Activated naive CD4-positive, alpha-beta T cell treated with anti-CD3 and anti-CD28 coated beads, Interleukin-2, amount 10 ng/mL, durations not matched to agents 7 days and 5 days (primary cell): Measurements from ENCODE around the gene NCL.
"Not testable (repeated sequence)": the region's sequence is repeated elsewhere in the genome, so short reads cannot be mapped to it uniquely, and the experiment has no call there.

Experiments used
- CTCF ChIA-PET: fragments of 350-600 bp; sonication (Branson Sonifier 250); formaldehyde crosslinking; loops from one replicate; lab custom pipeline; 2021; ENCODE audit warnings: antibody characterized with exemption; lab: Charles Lee
- DNase-seq: peaks from one replicate; pipeline ENCODE4 v3.0.0-alpha.2; 2020
- H3K27ac Mint-ChIP-seq: one replicate; pipeline ENCODE4 v1.8.0; 2021; ENCODE audit warnings: mild to moderate bottlenecking, moderate library complexity, mixed read lengths
- H3K27me3 Mint-ChIP-seq: one replicate; pipeline ENCODE4 v1.8.0; 2021; ENCODE audit warnings: mild to moderate bottlenecking, mixed read lengths
- H3K36me3 Mint-ChIP-seq: one replicate; pipeline ENCODE4 v1.8.0; 2021; ENCODE audit warnings: mixed read lengths
- H3K4me1 Mint-ChIP-seq: one replicate; pipeline ENCODE4 v1.8.0; 2021; ENCODE audit warnings: mixed read lengths
- H3K4me3 Mint-ChIP-seq: one replicate; pipeline ENCODE4 v1.8.0; 2021; ENCODE audit warnings: mild to moderate bottlenecking, moderate library complexity, mixed read lengths
- H3K9me3 Mint-ChIP-seq: one replicate; pipeline ENCODE4 v1.8.0; 2021; ENCODE audit warnings: mixed read lengths

Gene NCL

DNA sequence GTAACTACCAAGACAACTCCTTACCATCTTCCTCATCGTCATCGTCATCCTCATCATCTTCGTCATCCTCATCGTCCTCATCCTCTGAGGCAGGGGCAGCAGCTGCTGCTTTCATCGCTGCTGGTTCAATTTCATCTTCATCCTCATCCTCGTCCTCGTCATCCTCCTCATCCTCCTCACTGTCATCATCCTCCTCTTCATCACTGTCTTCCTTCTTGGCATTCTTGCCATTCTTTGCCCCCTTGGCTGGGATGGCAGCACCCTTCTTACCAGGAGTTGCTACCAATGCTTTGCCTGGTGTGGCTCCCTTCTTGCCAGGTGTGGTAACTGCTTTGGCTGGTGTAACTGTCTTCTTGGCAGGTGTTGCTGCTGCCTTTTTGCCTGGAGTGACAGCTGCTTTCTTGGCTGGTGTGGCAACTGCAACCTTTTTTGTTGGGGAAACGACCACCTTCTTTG, 2.7 kb downstream of the NCL start:
- CTCF ChIA-PET, result interaction anchor here (0.6 kb wide), 1 partner anchor 118 kb away, joined by 3 read pairs; no protein-coding TSS in a partner anchor
- no peaks in the 10 kb centered on the region for H3K27me3 Mint-ChIP-seq
- no peak for DNase-seq
- H3K36me3 Mint-ChIP-seq, result peaks cover 64% of the 10 kb centered on the region
- no peaks in the 10 kb centered on the region for H3K9me3 Mint-ChIP-seq
- peaks cover 58% of the 10 kb centered on the region for H3K4me1 Mint-ChIP-seq
- peak overlapping the region; percentile 1 for H3K4me3 Mint-ChIP-seq
- H3K27ac Mint-ChIP-seq, result peak overlapping the region; percentile 15

DNA sequence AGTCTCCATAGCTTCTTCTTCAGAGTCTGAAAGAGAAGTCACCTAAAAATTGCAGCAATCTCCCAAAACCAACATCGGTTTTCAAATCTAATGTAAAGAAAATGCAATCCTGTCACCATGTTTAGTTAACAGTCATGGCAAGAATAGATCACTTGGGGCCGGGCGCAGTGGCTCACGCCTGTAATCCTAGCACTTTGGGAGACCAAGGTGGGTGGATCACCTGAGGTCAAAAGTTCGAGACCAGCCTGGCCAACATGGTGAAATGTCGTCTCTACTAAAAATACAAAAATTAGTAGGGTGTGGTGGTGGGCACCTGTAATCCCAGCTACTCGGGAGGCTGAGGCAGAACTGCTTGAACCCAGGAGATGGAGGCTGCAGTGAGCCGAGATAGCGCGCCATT, 3.4 kb downstream of the NCL start:
- not testable (repeated sequence) for H3K9me3 Mint-ChIP-seq, DNase-seq, H3K27me3 Mint-ChIP-seq
- peak overlapping the region; percentile 41 for H3K4me3 Mint-ChIP-seq
- H3K4me1 Mint-ChIP-seq, result peaks cover 57% of the 10 kb centered on the region
- peaks cover 71% of the 10 kb centered on the region for H3K36me3 Mint-ChIP-seq
- H3K27ac Mint-ChIP-seq, result peak overlapping the region; percentile 78
- CTCF ChIA-PET, result interaction anchor here (1.3 kb wide), 1 partner anchor 9 kb away, joined by 6 read pairs; no protein-coding TSS in a partner anchor

DNA sequence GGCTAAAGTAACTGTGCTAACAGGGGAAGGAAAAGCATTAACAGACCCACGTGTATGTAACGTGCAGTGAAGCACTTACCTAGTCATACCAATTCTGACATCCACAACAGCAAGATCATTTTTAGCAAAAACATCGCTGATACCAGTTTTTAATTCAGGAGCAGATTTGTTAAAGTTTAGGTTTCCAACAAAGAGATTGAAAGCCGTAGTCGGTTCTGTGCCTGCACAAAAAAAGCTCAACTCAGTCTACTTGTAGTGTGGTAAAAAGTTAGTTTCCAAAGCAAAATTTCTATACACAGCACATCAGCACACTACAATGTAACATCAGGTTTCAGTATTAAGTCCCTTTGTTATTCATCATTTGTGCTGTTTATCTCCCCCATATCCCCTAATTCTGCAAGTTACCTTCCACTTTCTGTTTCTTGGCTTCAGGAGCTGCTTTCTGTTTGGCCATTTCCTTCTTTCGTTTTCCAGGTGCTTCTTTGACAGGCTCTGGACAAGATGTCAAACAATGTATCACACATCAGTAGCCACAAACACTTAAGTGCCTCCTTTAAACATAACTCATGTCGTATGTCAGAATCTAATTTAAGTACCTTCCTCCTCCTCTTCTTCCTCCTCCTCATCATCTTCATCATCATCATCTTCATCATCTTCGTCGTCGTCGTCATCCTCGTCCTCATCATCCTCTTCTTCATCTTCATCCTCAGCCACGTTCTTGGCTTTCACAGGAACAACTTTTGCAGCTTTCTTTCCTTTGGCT, 4.0 kb downstream of the NCL start:
- Mint-ChIP-seq H3K9me3 (no peaks in the 10 kb centered on the region), H3K27me3 (no peaks in the 10 kb centered on the region), H3K4me1 (peaks cover 52% of the 10 kb centered on the region), H3K27ac (peak overlapping the region; percentile 78), H3K36me3 (peaks cover 77% of the 10 kb centered on the region), H3K4me3 (peak overlapping the region; percentile 41)
- CTCF ChIA-PET, result interaction anchor here (1.3 kb wide), 1 partner anchor 8 kb away, joined by 6 read pairs; no protein-coding TSS in a partner anchor
- no peak for DNase-seq

DNA sequence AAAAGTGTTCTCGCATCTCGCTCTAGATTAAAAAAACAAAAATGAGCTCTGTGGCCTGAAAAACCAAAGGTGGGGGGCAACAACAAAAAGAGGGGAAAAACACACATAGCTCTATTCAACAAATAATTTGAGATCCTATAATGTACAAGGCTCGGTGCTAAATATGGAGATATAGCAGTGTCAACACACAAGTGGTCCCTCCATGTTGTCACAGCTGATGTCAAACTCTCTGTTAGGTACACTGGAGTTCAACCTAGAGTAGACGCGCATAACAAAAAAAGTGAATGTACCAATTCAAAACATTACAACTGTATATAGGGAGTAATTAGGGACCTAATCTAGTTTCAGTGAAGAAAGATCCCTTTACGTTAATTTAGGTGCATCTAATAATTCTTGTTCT, 5.9 kb downstream of the NCL start:
- Mint-ChIP-seq H3K9me3 (no peaks in the 10 kb centered on the region), H3K4me1 (peaks cover 46% of the 10 kb centered on the region), H3K27ac (no peak overlapping the region), H3K36me3 (peaks cover 85% of the 10 kb centered on the region), H3K4me3 (no peak overlapping the region), H3K27me3 (no peaks in the 10 kb centered on the region)
- CTCF ChIA-PET, result interaction anchor here (0.6 to 1.9 kb wide), 2 partner anchors 214 to 232 kb away, joined by 3 to 6 read pairs; no protein-coding TSS in a partner anchor
- DNase-seq, result no peak

DNA sequence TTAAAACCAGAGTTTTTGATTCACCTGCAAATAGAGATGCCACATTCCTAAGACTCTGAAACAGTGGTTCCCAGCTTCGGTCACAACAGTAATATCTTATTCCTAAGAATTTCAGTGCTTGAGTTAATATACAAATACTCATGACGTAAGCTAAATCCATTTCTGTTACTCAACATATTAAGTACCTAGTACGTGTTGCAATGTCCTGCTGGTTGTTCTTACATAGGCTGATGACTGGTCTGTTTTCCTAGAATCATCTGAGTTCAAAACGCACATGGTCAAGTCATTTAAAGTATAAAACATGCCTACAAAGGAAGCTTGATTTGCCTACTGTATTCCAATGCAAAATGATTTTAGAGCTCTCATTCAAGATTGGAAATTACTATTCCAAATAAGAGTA, 7.2 kb downstream of the NCL start:
- no peak for DNase-seq
- H3K36me3 Mint-ChIP-seq, result peaks cover 78% of the 10 kb centered on the region
- H3K27me3 Mint-ChIP-seq, result no peaks in the 10 kb centered on the region
- CTCF ChIA-PET, result interaction anchor here (1.1 to 1.9 kb wide), 3 partner anchors 25 to 230 kb away, joined by 3 to 6 read pairs (median 6); no protein-coding TSS in a partner anchor
- no peaks in the 10 kb centered on the region for H3K9me3 Mint-ChIP-seq
- peaks cover 34% of the 10 kb centered on the region for H3K4me1 Mint-ChIP-seq
- no peak overlapping the region for H3K27ac Mint-ChIP-seq
- H3K4me3 Mint-ChIP-seq, result no peak overlapping the region

DNA sequence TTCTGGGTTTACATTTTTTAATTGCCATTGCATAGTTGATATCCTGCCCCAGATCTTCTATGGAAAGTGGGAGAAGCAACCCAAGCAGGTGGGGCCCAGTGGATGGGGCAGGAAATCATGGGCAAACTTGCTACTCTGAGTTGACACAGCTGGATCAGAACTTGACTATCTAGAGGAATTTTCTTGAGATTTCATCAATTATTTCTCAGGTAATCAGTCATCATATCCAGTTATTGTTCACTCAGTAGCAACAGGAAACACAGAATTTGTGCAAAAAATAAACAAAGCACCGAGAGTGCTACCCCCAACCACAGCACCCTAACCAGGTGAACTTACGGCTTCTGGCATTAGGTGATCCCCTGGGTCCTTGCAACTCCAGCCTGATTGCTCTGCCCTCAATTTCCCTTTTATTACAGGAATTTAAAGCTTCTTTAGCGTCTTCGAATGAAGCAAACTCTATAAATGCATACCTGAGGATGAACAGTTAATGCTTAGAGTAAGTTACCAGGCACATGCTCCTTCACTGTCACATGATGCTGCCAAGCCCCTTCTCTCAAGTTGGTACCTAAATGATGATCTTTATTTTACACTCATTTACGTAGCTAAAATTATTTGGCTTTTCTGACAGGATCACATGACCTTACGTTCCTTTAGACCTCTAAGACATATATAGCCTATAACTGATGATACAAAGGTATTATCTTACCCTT, 7.8 kb downstream of the NCL start:
- Mint-ChIP-seq H3K27me3 (no peaks in the 10 kb centered on the region), H3K4me3 (no peak overlapping the region), H3K4me1 (peaks cover 30% of the 10 kb centered on the region), H3K27ac (no peak overlapping the region), H3K36me3 (peaks cover 78% of the 10 kb centered on the region), H3K9me3 (no peaks in the 10 kb centered on the region)
- CTCF ChIA-PET, result interaction anchor here (1.1 to 1.9 kb wide), 3 partner anchors 26 to 230 kb away, joined by 3 to 6 read pairs (median 6); no protein-coding TSS in a partner anchor
- DNase-seq, result no peak

DNA sequence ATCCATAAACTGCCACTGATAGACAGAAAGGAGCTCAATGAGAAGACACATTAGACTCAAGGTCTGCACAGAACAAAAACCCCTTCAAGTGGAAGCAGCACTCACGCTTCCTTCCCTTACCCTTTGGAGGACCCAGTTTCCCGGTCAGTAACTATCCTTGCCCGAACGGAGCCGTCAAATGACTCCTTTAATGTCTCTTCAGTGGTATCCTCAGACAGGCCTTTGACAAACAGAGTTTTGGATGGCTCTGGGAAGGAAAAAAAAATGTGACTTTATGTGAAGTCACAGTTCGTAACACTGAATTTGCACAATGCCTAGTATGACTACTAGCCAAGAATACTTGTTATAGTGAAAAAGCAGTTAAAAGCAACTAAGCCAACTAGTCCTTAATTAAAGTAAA, 8.4 kb downstream of the NCL start:
- peak overlapping the region; percentile 37 for H3K27ac Mint-ChIP-seq
- H3K27me3 Mint-ChIP-seq, result no peaks in the 10 kb centered on the region
- no peak overlapping the region for H3K4me3 Mint-ChIP-seq
- peaks cover 27% of the 10 kb centered on the region for H3K4me1 Mint-ChIP-seq
- no peak for DNase-seq
- no peaks in the 10 kb centered on the region for H3K9me3 Mint-ChIP-seq
- CTCF ChIA-PET, result interaction anchor here (0.6 to 1.7 kb wide), 3 partner anchors 26 to 228 kb away, joined by 3 to 6 read pairs (median 4); no protein-coding TSS in a partner anchor
- peaks cover 77% of the 10 kb centered on the region for H3K36me3 Mint-ChIP-seq

DNA sequence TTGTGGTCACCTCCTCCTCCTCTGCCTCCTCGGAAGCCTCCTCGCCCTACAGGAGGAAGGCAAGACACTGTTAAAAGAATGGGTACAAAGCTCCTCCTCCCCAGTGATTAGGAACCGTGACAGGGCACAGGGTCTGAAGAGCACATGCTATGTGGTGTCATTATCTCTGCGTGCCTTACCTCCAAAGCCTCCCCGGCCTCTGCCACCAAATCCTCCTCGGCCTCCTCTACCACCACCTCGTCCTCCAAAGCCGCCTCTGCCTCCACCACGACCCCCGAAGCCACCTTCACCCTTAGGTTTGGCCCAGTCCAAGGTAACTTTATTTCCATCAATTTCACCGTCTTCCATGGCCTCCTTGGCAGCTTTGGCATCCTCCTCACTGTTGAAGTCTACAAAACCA, 9.1 kb downstream of the NCL start:
- Mint-ChIP-seq H3K27ac (no peak overlapping the region), H3K36me3 (peaks cover 71% of the 10 kb centered on the region), H3K4me1 (peaks cover 21% of the 10 kb centered on the region), H3K27me3 (no peaks in the 10 kb centered on the region), H3K9me3 (no peaks in the 10 kb centered on the region), H3K4me3 (no peak overlapping the region)
- CTCF ChIA-PET, result interaction anchor here (0.6 to 1.2 kb wide), 4 partner anchors 10 to 228 kb away, joined by 3 to 4 read pairs (median 3); partner anchors contain the start of gene NCL
- DNase-seq, result no peak

DNA sequence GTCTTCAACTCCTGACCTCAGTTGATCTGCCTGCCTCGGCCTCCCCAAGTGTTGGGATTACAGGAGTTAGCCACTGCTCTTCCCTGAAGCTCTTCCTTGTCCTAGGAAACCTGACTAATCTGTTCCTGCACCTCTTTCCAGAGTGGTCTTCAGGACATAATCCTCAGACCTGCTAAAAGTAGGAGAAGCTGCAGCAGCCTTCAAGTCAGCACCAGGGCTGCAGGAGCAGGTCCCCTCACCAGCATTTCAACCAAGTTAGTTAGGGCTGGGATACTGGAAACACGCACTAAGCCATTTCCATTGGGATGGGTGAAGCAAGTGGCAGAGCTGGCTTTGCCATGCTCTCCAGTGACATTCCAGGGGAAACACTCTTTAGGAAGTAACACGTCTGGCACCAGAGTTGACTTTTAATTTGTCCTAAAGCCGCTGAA, 9.9 kb downstream of the NCL start:
- Mint-ChIP-seq H3K4me3 (no peak overlapping the region), H3K9me3 (no peaks in the 10 kb centered on the region), H3K27me3 (no peaks in the 10 kb centered on the region), H3K36me3 (peaks cover 64% of the 10 kb centered on the region), H3K4me1 (peaks cover 16% of the 10 kb centered on the region), H3K27ac (no peak overlapping the region)
- no peak for DNase-seq
- CTCF ChIA-PET, result interaction anchor here (1.1 to 1.2 kb wide), 2 partner anchors 10 to 226 kb away, joined by 3 read pairs; partner anchors contain the start of gene NCL

DNA sequence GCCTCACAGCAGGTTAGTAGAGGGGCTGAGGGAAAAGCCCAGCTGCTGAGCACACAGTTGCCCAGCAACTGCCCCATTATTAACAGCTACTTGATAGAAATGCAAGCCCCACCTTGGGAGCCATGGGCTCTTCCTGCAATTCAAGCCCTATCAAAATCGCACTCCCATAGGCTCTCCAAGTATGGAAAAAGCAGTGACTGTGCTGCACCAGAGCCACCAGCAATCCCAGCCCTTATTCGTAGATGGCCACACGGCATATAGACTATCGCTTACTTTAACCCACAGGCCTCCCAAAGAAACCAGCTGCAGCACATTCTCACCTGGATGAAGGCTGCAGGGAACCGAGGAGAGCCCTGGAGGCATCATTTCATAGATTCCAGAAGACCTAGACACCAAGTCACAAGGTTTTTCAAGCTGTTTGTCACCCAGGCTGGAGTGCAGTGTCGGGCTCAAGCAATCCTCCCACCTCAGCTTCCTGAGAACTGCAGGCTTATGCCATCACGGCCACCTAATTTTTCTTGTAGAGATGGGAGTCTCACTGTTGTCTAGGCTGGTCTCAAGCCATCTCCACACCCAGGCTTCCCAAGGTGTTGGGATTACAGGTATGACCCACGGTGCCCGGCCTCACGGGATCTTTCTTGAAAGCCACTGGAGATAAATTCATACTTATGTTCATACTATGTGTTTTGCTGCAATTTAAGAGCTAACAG, 11.3 kb downstream of the NCL start:
- no peak for DNase-seq
- Mint-ChIP-seq H3K9me3 (no peaks in the 10 kb centered on the region), H3K27me3 (no peaks in the 10 kb centered on the region), H3K36me3 (peaks cover 52% of the 10 kb centered on the region), H3K4me1 (peaks cover 6% of the 10 kb centered on the region), H3K4me3 (no peak overlapping the region), H3K27ac (peak overlapping the region; percentile 78)
- CTCF ChIA-PET, result interaction anchor here (0.8 to 2.8 kb wide), 7 partner anchors 10 to 349 kb away, joined by 3 to 15 read pairs (median 7); no protein-coding TSS in a partner anchor

DNA sequence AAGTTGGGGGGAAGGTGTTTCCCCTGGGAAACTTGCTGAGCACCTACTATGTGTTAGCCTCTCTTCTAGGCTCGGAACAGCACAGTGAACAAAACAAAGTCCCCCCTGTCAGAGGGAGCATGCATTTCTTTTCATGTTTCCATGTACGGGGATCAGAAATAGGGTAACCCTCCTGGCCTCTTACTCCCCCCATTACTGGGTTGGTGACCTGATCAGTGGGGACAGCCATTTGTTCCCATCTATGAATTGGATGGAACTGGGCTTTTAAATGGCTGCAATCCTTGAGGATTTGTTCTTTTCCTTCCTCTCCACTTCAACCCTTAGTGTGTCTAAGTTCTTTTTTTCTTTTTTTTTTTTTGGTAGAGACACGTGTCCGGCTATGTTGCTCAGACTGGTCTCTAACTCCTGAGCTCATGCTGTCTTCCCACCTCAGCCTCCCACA, 13.7 kb downstream of the NCL start:
- H3K27me3 Mint-ChIP-seq, result no peaks in the 10 kb centered on the region
- peaks cover 29% of the 10 kb centered on the region for H3K36me3 Mint-ChIP-seq
- no peak overlapping the region for H3K27ac Mint-ChIP-seq
- no peak overlapping the region for H3K4me3 Mint-ChIP-seq
- CTCF ChIA-PET, result interaction anchor here (0.6 to 2.5 kb wide), 7 partner anchors 14 to 630 kb away, joined by 3 to 14 read pairs (median 5); partner anchors contain the start of gene NCL
- DNase-seq, result no peak
- H3K4me1 Mint-ChIP-seq, result peaks cover 3% of the 10 kb centered on the region
- H3K9me3 Mint-ChIP-seq, result no peaks in the 10 kb centered on the region

DNA sequence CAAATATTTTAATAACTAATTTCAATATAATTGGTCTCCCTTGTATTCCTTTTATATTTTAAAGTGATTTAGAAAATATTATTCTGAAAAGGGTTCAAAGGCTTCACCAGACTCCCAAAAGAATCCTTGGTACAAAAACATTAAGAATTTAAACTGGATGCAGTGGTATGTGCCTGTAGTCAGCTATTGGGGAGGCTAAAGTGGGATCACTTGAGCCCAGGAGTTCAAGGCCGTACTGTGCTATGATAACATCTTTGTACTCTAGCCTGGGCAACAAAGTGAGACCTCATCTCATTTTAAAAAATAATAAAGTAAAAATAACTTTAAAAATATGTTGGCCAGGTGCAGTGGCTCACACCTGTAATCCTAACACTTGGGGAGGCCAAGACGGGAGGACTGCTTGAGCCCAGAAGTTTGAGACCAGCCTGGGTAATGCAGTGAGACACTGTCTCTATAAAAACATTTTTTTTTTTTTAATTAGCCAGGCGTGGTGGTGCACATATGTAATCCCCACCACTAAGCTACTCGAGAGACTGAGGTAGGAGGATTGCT, 14.7 kb downstream of the NCL start:
- Mint-ChIP-seq H3K27me3 (no peaks in the 10 kb centered on the region), H3K4me3 (no peak overlapping the region), H3K9me3 (no peaks in the 10 kb centered on the region), H3K36me3 (peaks cover 22% of the 10 kb centered on the region), H3K4me1 (peaks cover 3% of the 10 kb centered on the region), H3K27ac (no peak overlapping the region)
- no peak for DNase-seq
- CTCF ChIA-PET, result no interaction called here

DNA sequence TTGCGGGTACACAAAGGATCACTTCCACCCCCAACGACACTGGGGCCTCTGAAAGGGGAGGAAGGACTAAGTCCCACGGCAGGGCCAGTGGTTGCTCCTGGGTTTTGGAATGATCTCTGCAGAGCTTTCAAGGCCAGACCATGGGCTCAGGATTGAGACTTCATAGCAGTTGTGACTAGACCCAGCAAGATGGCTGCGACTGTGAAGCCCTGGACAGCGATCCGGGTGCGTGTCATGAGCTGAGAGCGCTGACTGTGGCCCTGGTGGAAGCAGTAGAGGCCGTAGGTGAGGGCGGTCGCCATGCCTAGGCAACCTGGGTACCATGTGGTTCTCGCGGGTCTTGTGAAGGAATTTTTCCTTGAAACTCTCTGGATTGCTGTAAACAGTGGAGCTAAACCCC, 27.3 kb downstream of the NCL start:
- no peak overlapping the region for H3K27ac Mint-ChIP-seq
- H3K27me3 Mint-ChIP-seq, result no peaks in the 10 kb centered on the region
- DNase-seq, result no peak
- H3K36me3 Mint-ChIP-seq, result no peaks in the 10 kb centered on the region
- peaks cover under 1% of the 10 kb centered on the region for H3K9me3 Mint-ChIP-seq
- CTCF ChIA-PET, result no interaction called here
- H3K4me3 Mint-ChIP-seq, result no peak overlapping the region
- peaks cover 7% of the 10 kb centered on the region for H3K4me1 Mint-ChIP-seq
